HepG2 (cell line): Measurements from ENCODE around the gene TCAP. TPM values are rescaled to one million over a fixed set of nuclear protein-coding genes. Genes with fewer than 3 reads are reported as not detected.

Experiments used
- CEBPG ChIP-seq: IDR thresholded peaks from 2 replicates; pipeline ENCODE4 v1.6.1; 2016
- FUBP1 ChIP-seq: sonication (generic); formaldehyde crosslinking; IDR thresholded peaks from 2 replicates; pipeline ENCODE4 v1.5.1; 2020; ENCODE audit warnings: missing genetic modification reagents, mild to moderate bottlenecking, borderline replicate concordance
- HOXA7 ChIP-seq: sonication (generic); formaldehyde crosslinking; IDR thresholded peaks from 2 replicates; pipeline ENCODE4 v1.8.1; 2022; ENCODE audit warnings: mild to moderate bottlenecking, missing genetic modification reagents, moderate library complexity
- KMT2A ChIP-seq: sonication (generic); formaldehyde crosslinking; IDR thresholded peaks from 2 replicates; pipeline ENCODE4 v1.4.0; 2020; ENCODE audit warnings: missing genetic modification reagents
- MED8 ChIP-seq: sonication (generic); formaldehyde crosslinking; IDR thresholded peaks from 2 replicates; pipeline ENCODE4 v1.8.1; 2023; ENCODE audit warnings: mild to moderate bottlenecking, missing genetic modification reagents; ENCODE audit not compliant: insufficient replicate concordance
- MEF2D ChIP-seq: sonication (generic); formaldehyde crosslinking; IDR thresholded peaks from 2 replicates; pipeline ENCODE4 v1.5.1; 2020; ENCODE audit warnings: mild to moderate bottlenecking, missing genetic modification reagents
- MYNN ChIP-seq: sonication (generic); formaldehyde crosslinking; IDR thresholded peaks from 2 replicates; pipeline ENCODE4 v1.4.0; 2020; ENCODE audit warnings: mild to moderate bottlenecking, low read depth, missing genetic modification reagents
- RAD21 ChIP-seq: fragments of 450-650 bp; formaldehyde crosslinking; IDR thresholded peaks from 2 replicates; pipeline ENCODE4 v1.5.0; 2020; ENCODE audit warnings: mild to moderate bottlenecking
- RAD51 ChIP-seq: fragments of 450-650 bp; IDR thresholded peaks from 2 replicates; pipeline ENCODE4 v1.6.1; 2016; ENCODE audit warnings: borderline replicate concordance
- THAP7 ChIP-seq: sonication (generic); formaldehyde crosslinking; IDR thresholded peaks from 2 replicates; pipeline ENCODE4 v1.8.1; 2023; ENCODE audit warnings: mild to moderate bottlenecking, missing genetic modification reagents
- ZBTB14 ChIP-seq: sonication (generic); formaldehyde crosslinking; IDR thresholded peaks from 2 replicates; pipeline ENCODE4 v1.4.0; 2020; ENCODE audit warnings: missing genetic modification reagents
- ZNF143 ChIP-seq: sonication (generic); formaldehyde crosslinking; IDR thresholded peaks from 2 replicates; pipeline ENCODE4 v1.4.0; 2020; ENCODE audit warnings: missing genetic modification reagents
- ZNF589 ChIP-seq: sonication (generic); formaldehyde crosslinking; conservative IDR thresholded peaks from 2 replicates; pipeline ENCODE4 v1.8.0; 2022; ENCODE audit warnings: mild to moderate bottlenecking, moderate library complexity, missing genetic modification reagents
- polyA plus RNA-seq, 8 experiments: library from polyadenylated mRNA; depleted of rRNA in 3 of 8; stranded (reverse) in 7 of 8; unstranded in 1 of 8; fragments of >200 nt; fragmentation: Illumina TruSeq in 4 of 8; extraction: Trizol in 4 of 8; gene quantifications; 2 replicates each; pipeline versions ENCODE4 v1.2.1 to v1.2.3, GENCODE V29; 2011 to 2016; ENCODE audit warnings: low read depth in 4 of 8, missing spikeins in 1 of 8, mixed read lengths in 1 of 8; ENCODE audit not compliant: insufficient read depth in 1 of 8
- total RNA-seq, 5 experiments: library from RNA; depleted of rRNA; stranded (reverse); fragments of >200 nt; fragmentation: Illumina TruSeq; extraction: Trizol; gene quantifications; 2 replicates each; pipeline ENCODE4 v1.2.3, GENCODE V29; 2016; ENCODE audit warnings: low read depth in 1 of 5
- TF ChIP-seq, protein P1 (sequence below): sonication (generic); formaldehyde crosslinking; IDR thresholded peaks from 2 replicates; pipeline ENCODE4 v1.5.1; 2020; ENCODE audit warnings: missing genetic modification reagents, mild to moderate bottlenecking, borderline replicate concordance
- TF ChIP-seq, protein P2 (sequence below): IDR thresholded peaks from 2 replicates; pipeline ENCODE4 v1.6.1; 2016; ENCODE audit warnings: mild to moderate bottlenecking, missing biosample characterization, missing genetic modification reagents
- TF ChIP-seq, protein P3 (sequence below): fragments of 450-650 bp; IDR thresholded peaks from 2 replicates; pipeline ENCODE4 v1.6.1; 2016
- TF ChIP-seq, protein P4 (sequence below): sonication (generic); formaldehyde crosslinking; IDR thresholded peaks from 2 replicates; pipeline ENCODE4 v1.8.1; 2023; ENCODE audit warnings: mild to moderate bottlenecking, missing genetic modification reagents

Gene TCAP
- total and polyA plus RNA-seq, 2 of the 13 experiments (the other 11 are each of a cell fraction or from before 2014, with no cell fraction given): 0.24 to 0.65 TPM

DNA sequence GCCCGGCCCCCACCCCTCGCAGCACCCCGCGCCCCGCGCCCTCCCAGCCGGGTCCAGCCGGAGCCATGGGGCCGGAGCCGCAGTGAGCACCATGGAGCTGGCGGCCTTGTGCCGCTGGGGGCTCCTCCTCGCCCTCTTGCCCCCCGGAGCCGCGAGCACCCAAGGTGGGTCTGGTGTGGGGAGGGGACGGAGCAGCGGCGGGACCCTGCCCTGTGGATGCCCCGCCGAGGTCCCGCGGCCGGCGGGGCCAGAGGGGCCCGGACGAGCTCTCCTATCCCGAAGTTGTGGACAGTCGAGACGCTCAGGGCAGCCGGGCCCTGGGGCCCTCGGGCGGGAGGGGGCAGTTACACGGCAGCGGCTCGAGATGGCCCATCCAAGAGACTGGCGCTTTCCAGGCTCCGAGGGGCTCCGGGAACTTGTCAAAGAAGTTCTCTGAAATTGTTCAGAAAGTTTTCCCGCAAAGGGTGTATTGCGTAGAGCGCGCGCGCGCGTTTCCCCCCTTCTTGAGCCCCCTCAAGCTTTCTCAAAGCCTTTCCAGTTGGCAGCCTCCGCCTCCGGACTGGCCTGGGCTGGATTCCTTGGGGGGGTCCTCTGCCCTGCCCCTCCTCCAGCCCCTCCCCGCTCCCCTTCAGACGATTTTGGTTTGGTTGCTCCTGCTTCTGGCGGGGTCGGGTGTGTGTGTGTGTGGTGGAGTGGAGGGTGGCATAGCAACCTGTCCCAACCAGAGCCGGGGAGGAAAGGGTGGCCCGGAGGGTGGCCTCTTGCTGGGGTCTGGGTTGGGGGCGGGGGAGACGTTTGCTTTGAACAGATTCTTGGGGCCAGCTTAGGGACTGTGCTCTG, 35.2 kb downstream of the TCAP start (continued):
- TF ChIP-seq, protein P1, sequence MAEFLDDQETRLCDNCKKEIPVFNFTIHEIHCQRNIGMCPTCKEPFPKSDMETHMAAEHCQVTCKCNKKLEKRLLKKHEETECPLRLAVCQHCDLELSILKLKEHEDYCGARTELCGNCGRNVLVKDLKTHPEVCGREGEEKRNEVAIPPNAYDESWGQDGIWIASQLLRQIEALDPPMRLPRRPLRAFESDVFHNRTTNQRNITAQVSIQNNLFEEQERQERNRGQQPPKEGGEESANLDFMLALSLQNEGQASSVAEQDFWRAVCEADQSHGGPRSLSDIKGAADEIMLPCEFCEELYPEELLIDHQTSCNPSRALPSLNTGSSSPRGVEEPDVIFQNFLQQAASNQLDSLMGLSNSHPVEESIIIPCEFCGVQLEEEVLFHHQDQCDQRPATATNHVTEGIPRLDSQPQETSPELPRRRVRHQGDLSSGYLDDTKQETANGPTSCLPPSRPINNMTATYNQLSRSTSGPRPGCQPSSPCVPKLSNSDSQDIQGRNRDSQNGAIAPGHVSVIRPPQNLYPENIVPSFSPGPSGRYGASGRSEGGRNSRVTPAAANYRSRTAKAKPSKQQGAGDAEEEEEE (CRISPR knock-in tag): no peak
- TF ChIP-seq MEF2D (CRISPR knock-in tag) (peak; percentile 35; the same call in 1 of the 2 replicates), ZNF143 (CRISPR knock-in tag) (no peak), MED8 (CRISPR knock-in tag) (peak; percentile 38), RAD21 (no peak), ZNF589 (CRISPR knock-in tag) (no peak), MYNN (CRISPR knock-in tag) (no peak; the same call in 1 of the 2 replicates), RAD51 (no peak), THAP7 (CRISPR knock-in tag) (no peak), CEBPG (CRISPR knock-in tag) (no peak), KMT2A (CRISPR knock-in tag) (peak; percentile 58; the same call in 1 of the 2 replicates), HOXA7 (CRISPR knock-in tag) (no peak), ZBTB14 (no peak), FUBP1 (CRISPR knock-in tag) (no peak)
- TF ChIP-seq, protein P2, sequence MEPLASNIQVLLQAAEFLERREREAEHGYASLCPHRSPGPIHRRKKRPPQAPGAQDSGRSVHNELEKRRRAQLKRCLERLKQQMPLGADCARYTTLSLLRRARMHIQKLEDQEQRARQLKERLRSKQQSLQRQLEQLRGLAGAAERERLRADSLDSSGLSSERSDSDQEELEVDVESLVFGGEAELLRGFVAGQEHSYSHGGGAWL (CRISPR knock-in tag): peak; percentile 23; the same call in 1 of the 2 replicates
- TF ChIP-seq, protein P3, sequence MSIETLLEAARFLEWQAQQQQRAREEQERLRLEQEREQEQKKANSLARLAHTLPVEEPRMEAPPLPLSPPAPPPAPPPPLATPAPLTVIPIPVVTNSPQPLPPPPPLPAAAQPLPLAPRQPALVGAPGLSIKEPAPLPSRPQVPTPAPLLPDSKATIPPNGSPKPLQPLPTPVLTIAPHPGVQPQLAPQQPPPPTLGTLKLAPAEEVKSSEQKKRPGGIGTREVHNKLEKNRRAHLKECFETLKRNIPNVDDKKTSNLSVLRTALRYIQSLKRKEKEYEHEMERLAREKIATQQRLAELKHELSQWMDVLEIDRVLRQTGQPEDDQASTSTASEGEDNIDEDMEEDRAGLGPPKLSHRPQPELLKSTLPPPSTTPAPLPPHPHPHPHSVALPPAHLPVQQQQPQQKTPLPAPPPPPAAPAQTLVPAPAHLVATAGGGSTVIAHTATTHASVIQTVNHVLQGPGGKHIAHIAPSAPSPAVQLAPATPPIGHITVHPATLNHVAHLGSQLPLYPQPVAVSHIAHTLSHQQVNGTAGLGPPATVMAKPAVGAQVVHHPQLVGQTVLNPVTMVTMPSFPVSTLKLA: no peak
- TF ChIP-seq, protein P4, sequence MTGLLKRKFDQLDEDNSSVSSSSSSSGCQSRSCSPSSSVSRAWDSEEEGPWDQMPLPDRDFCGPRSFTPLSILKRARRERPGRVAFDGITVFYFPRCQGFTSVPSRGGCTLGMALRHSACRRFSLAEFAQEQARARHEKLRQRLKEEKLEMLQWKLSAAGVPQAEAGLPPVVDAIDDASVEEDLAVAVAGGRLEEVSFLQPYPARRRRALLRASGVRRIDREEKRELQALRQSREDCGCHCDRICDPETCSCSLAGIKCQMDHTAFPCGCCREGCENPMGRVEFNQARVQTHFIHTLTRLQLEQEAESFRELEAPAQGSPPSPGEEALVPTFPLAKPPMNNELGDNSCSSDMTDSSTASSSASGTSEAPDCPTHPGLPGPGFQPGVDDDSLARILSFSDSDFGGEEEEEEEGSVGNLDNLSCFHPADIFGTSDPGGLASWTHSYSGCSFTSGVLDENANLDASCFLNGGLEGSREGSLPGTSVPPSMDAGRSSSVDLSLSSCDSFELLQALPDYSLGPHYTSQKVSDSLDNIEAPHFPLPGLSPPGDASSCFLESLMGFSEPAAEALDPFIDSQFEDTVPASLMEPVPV (CRISPR knock-in tag): 0 out of 2 replicates have a peak, but pooled peaks have one; percentile 26
